HG03280 (cell line): Measurements from ENCODE around the gene MED6.

Source experiments
- ATAC-seq: cut with Tn5 transposase; IDR thresholded peaks from one replicate; pipeline ENCODE4 v1.9.1; 2021; ENCODE audit warnings: mild to moderate bottlenecking, moderate library complexity; ENCODE audit not compliant: unreplicated experiment

MED6 gene, protein sequence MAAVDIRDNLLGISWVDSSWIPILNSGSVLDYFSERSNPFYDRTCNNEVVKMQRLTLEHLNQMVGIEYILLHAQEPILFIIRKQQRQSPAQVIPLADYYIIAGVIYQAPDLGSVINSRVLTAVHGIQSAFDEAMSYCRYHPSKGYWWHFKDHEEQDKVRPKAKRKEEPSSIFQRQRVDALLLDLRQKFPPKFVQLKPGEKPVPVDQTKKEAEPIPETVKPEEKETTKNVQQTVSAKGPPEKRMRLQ

DNA sequence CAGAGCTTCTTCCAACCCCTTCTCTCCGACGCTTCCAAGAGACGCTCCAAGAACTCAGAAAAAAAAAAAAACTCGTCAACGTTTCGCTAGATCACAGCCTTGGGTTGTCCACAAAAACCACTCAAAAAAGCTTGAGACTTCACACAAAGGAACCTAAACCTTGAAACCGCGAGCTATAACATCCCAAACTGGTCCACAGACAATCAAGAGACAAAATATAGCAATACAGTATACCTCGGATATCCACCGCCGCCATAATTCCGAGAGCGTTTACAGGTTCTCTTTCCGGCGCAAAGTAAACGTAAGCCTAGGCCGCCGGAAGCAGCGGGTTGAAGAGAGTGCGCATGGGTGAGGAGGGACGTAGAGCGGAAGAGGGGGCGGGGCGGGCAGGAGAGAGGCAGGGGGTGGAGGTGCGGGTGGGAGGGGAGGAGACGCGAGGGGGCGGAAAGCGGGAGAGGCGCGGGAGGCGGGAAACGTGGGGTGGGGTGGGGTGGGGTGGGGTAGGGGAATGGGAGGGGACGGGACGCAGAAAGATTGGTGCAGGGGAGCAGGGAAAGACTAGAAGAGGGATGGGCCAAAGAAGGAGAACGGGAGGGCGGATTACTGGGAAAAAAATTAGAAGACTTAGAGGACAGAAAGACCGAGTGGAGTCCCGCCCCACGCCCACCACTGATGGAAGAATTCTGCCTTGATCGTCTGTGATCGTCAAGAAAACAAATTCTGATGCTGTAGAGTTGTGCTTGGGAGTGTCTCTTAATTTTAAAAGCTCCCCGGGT, at the start of gene MED6:
TSS of gene MED6 (minus strand) at position 274 of the 776 bp plus-strand sequence. CDS start at position 256, 18 bp downstream.
- ATAC-seq, result peak; percentile 88

DNA sequence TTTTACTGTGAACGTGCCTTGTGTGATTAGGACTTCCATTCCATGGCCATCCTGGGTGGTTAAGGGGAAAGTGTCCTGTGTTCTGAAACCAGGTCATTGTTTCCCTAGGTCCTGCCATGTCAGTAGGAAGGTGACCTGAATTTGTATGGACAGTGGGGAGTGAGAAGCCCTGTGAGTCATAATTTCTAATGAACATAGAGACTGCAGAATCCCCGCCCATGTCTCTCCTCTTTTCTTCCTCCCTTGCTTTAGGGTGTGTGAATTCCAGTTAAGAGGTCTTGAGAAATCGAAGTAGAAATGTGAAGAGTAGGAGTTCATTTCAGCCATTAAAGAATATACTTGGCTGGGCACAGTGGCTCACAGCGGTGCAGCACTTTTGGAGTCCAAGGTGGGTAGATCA, 49.3 kb upstream of the MED6 start:
- no peak for ATAC-seq

DNA sequence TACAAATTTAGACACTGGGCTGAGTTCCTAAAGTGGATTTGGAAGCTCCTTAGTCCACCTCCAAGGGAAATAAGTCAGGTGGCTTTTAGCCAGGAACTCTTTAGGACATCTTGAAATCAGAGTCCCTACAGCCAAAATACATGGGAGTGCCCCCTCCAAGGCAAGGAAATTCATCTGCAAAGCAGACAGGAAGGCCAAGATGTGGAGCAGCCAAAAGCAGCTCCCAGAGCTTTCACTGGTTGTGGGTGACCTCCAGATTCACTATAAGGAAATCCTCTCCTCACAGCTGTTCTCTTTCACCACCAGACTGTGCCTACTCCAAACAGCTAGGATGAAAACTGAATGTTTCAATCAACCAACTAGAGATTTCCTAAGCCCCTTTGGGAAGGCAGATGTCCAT, 47.9 kb upstream of the MED6 start:
- ATAC-seq, result no peak

DNA sequence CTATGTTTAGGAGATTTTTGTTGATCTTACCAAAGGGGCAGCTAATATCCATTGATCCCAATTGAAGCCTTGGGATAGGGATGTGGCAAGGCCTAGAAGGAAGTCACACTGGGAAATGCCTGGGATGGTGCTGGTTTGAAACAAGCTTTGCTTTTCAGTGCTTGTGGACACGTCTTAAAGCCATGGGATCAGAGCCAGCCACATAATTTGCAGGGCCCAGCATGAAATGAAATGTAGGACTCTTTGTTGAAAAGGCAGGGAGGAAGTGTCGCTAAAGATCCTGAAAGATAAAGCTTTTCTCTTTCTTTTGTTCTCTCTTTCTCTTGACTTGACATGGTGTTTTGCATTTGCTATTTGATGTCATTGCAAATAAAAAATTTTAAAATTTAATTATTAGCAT, 46.2 kb upstream of the MED6 start:
- no peak for ATAC-seq

DNA sequence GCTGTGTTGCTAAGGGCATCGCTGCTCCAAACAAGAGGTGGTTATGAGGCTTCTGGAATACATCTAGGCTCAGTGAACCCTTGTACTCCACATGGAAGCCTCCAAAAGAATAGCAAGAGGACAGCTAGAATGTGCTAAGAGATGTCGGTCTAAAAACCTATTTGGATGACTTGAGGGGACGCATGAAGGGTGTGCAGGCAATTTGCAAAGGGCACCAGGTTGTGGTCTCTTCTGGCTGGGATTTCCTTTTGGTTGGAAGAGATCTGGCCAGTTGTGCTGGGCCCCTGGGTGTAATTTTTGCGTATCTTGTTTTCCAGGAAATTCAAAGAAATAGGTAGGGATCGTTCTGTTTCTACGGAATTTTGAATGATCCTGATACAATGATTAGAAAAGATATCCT, 45.4 kb upstream of the MED6 start:
- ATAC-seq, result no peak

DNA sequence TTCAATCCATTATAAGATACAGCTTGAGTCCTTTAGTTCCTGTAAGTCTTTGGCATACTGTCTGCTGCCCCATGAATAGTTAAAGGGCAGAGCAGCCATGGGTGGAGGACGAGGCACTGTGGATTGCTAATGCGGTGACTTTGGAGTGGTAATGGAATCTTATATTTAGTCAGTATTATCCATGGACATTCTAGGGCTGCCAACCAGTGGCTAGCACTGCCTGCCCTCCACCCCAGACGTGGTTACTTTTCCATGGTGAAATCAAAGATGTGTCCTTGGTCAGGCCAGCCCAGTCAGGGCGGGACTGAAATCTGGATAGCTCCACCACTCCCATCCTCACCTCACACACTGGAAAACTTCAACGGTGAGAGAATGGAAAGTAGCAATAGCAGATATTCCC, 43.5 kb upstream of the MED6 start:
- no peak for ATAC-seq

DNA sequence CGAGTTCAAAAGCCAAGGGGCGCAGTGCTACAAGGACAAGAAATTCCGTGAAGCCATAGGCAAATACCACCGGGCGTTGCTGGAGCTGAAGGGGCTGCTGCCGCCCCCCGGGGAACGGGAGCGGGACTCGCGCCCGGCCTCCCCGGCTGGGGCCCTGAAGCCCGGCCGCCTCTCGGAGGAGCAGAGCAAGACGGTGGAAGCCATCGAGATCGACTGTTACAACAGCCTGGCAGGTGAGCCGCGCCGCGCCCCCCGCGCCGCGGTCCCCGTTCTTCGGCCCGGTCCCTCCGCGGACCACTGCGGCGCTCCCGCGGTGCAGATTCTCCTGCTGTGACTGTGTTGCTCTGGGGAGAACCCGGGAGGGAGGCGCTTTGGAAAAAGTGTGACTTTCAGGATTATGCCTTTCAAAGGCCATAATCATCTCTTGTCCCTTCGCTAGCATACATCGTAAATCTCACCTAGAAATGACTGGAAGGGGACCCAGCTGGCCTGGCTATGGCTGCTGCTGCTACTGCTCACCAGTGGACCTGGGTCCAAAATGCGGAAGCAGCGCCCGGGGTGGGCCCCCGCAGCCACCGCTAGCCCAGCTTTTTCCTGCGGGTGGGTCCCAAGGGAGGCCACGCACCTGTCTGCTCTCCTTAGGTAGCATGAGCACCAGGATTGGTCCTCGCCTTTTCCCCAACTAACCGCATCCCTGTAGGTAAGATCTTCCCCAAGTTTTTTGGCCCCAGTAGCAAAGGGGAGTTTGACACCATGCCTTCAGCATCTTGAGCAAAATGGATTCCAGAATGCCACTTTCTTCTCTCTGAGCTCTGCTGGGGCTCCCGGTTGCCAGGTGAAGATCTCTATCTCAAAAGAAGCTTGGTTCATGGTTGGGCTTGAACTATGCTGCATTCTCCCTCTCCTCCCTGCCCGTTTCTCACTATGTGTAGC, 42.1 kb upstream of the MED6 start:
- no peak for ATAC-seq

DNA sequence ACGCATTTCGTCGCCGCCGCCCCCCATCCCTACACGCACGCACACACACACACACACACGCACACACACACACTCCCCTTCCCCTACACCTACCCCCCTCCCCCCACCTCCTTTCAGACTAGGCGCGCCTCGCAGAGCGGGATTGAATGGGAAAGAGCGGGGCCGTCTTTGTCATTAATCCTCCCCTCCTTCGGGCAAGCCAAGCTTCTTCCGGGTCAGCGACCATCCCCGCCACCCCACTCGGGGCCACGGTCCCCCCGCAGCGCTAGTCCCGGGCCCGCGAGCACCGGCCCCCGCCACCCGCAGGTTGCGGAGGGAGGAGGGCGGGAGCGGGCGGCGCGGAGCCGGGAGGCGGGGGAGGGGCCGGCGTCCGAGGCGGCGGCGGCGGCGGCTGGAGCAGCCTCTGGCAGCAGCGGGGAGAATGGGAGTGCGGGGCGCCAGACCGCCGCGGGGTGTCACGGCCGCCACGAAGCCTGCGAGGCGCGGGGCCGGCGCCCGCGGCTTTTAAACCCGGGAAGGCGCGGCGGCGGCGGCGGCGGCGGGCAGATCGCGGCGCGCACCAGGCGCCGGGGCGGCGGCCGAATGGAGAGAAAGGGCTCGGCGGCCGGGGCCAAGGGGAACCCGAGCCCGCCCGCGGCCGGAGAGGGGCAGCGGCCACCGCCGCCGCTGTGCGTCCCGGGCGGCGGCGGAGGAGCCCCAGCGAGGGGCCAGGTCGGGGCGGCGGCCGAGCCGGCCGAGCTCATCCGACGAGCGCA, 41.3 kb upstream of the MED6 start, which contains the start of gene TTC9:
TSS of gene TTC9 (plus strand) at position 369 of the 755 bp plus-strand sequence. CDS start at position 583, 214 bp downstream.
- ATAC-seq, result no peak

DNA sequence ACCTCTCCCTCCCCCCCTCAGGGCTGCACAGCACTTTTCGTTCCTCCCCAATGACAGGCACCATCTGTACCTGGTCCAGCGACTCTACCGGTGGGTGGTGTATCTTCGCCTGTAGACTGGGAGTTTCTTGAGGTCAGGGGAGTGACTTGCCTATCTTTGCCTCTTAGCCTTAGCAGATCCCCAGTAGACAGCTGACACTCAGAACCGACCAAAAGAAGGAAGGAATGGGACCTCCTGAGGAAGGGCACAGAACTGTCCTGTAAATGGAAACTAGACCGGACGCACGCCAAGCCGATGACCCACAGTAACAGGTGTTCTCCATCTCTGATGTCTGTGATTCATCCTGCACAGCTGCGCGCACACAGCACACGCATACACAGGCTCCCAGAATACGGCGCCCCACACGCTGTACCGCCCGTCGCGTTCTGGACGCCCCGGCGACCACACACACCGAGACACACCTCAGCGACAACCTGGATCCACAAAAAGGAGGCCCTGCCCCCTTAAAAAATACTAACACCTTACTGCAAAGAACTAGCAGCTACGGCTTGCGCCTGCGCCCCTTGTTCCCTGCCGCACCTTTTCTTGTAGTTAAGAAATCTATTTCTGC, 40.6 kb upstream of the MED6 start:
- peak; percentile 55 for ATAC-seq

DNA sequence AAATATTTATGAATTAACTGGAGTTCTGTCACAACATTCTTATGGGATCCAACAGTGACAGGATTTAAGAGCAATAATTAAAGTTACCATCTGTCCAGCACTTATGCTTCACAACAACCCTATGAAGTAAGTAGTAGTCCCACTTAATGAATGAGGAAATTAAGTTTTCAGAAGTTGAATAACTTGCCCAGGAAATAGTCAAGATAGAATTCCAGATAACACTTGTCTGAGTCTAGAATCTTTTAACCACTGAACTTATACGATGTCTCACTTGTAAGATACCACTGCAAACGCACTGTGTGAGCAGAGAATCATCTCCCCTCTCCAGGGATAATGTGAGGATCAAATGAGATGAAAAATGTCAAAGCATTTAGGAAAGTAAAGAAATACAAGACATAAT, 38.0 kb upstream of the MED6 start:
- no peak for ATAC-seq

DNA sequence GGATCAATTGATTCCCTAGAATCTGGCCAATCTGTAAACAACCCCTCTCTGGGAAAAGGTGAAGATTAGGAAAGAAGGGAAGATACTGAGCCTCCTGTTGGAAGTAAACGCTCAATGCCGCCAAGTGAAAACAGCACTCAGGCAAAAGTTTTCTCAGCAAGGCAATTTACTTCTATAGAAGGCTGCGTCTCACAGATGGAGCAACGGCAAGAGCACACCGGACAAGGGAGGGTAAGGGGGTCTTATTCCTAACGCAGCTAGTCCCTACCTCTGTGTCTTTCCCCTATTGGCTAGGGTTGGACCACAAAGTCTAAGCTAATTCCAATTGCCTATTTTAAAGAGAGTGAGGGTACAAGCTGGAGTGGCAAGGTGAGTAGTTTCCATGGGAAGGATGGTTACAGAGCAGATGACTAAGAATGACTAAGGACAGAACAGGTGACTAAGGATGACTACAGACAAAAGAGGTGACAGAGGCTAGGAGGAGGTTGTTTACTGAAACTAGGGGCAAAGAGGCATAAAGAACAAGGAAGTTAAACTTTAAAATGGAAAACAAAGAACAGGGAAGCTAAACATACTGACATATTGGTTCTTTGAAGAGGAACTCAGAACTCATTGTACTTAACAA, 35.6 kb upstream of the MED6 start:
- no peak for ATAC-seq

DNA sequence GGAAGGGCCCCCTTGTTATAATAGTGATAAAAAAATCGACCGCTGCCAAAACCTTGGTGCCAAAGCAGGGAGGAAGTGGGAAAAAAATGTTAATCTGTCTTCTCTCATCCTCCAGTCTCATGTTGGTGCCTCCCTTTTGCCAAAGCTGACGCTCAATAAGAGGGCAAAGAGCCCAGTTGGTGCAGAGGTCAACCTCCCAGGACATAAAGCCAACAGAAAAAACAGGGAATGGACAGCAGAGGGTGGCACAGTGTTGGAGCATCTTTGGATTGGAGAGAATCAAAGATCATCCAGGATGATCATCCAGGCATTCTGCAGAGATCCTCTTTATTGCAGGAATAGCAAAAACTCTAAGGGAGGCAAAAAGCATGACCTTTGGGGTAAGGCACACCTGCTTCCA, 31.5 kb upstream of the MED6 start:
- ATAC-seq, result no peak

DNA sequence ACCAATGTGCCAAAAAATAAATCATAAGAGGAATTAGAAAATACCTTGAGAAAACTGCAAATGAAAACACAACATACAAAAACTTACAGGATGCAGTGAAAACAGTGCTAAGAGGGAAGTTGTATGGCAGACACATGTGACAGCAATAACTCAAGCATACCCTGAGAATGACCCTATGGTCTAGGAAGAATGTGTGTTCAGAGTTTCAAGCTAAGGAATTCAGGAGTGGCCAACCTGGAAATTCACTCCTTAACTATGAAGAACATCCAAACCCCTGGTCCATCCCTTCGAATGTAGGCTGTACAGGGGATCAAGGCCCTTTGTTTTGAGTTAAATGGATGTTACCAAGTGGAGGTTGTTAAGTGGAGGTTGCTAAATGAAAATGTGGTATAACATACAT, 24.5 kb upstream of the MED6 start:
- ATAC-seq, result no peak

DNA sequence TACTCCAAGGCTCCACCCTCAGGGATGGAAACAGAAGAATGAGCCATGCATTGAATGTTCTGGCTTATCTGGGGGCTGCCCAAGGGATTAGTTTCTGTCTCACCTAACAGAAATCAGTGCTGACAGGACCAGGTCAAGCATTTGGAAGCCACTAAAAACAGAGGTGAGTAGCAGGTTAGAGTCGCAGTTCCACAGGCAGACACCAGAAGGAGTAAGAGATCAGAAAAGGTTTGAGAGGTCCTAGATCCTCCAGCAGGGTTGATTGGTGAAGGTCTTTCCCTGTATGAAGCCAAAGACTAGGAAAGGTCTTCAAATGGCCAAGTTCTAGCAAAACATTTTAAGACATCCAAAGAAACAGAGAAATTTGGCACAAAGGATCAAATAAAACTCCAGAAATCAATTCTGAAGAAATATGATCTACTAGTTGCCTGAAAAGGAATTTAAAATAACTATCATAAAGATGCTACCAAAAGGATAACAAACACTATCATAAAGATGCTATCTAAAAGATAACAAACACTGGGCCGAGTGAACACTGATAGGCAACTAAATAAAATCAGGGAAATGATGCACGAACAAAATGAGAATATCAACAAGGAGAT, 21.8 kb upstream of the MED6 start:
- no peak for ATAC-seq

DNA sequence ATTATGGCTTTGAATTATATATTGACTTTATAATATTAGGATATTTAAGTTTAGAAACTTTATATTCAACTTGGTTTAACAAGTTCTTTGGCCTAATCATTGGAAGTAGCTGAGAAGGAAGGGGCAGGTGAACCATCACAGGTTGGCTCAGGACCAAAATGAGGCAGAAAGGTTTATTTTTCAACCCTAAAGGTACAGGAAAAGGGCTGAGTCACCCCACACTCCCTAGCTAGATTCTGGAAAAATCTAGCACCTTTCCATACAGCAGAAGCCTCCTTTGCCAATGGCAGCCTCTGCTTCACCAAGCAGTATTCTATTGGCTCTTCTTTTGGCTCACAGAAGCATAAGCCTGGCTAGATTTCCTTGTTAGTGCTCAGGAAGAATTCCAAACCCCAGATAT, 19.3 kb upstream of the MED6 start:
- no peak for ATAC-seq

DNA sequence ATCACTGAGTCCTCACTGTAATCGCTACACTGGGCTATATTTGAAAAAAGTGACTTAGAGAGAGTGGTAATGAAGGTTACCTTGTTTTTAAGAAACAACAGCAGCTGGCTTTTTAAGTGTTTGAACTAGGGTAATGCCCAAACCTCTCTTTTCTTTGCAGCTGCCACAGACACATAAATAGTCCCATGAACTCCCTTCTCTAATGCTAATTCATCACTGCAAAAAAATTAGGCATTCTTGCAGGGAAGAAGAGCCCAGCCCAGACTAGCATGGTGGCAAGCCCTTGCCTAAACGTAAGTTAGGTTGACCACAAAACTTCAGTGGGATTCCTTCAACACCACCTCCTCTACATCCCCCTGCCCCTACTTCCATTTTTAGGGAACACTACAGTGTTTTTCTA, 17.9 kb upstream of the MED6 start:
- no peak for ATAC-seq

DNA sequence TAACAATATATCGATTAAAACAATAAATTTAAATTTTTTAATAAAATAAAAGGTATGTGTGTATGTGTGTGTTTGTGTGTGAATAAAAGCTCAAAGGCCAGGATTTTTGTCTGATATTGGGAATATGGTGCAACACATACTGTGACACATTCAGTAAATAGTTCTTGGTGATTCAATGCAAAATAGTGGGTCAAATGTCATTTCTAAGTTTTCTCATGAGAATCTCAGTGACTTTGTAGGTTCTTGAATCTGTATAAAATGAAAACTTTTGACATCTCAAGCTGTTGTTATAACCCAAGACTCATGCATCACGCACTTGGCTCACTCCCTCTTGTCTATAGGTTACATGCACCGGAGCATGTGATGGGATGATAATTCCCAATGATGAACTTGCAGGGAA, 16.2 kb upstream of the MED6 start:
- ATAC-seq, result no peak

DNA sequence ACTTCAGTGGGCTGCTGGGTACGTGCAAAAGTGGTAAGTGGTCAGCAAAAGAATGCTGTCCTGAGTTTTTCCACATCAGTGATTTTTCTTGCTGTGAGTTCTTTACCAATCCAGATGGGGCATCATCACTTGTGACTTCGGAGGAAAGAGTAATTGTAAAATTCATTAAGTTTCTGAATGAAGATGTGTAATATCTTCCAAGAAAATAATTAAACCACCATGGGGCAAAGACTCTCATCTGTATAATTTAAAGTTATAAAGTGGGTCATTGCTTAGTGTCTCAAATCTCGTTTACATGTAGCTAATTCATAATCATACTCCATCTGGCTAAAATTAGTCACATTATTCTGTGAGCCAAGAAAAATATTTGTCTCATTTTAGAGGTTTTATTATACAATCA, 10.8 kb upstream of the MED6 start:
- no peak for ATAC-seq

DNA sequence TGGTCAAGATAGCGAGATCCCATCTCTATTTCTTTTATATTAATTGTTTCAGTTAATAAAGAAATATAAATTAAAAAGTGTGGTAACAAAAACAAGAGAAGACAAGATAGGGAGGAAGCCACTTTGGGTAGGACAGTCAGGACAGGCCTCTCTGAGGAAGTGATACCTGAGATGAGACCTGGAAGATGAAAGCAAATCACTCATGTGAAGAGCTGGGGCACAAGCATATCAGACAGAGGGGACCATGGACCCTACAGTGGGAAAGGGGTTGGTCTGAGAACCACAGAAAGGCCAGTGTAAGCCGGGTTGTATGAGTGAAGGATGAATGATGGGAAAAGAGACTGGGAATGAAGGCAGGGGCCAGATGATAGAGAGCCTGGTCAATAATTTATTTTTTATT, 1.8 kb upstream of the MED6 start:
- no peak for ATAC-seq
